Heart left ventricle (tissue), 13 donors: ENCODE measurements around the gene GATA2.

Experiments used
- POLR2A ChIP-seq, 2 donors: fragments of 450-650 bp; IDR thresholded peaks; one replicate each; pipeline ENCODE4 v1.6.1; 2017; ENCODE audit warnings: antibody characterized with exemption in 2 of 2, mild to moderate bottlenecking in 2 of 2, moderate library complexity in 2 of 2
- TF ChIP-seq, protein P1 (sequence below), 12 donors: fragments of 200-600 bp; sonication (generic) in 4 of 12; IDR thresholded peaks; one replicate each; pipeline versions ENCODE4 v1.5.0 to v1.8.0; 2018 to 2022; ENCODE audit warnings: antibody characterized with exemption in 12 of 12, mild to moderate bottlenecking in 5 of 12
- donor health status: ischemic (EF 13 %, LVEDD 7.1; RV severe dilation, severe dysfunction).
- donor health status: DM: no; HTN: yes; CAD: no.
- donor health status: DM: no; HTN: no; CAD: no.
- donor health status: ischemic (EF 25% LVEDD 6.9; RV normal size, moderate dysfunction).
- donor health status: ischemic (EF 25% LVEDD 5.7; RV mildly dilated, moderate dysfunction).
- donor health status: ischemic (EF 35%, LVEDD 5.7; RV mildly dilated, moderate dysfunction).
- donor health status: nonischemic (EF 11% LVEDD 7.7; RV severe dilation, severe dysfunction).
- donor health status: DM: yes; HTN: yes; CAD: no.
- donor health status: PGD.
- donor health status: ischemic (EF 29% LVEDD 5.4; RV normal size, mild dysfunction).
- donor health status: nonischemic (EF 23%, LVEDD 6.1; RV moderate dilation, normal function).

GRCh38 chr3:128490650-128490914, 2.4 kb downstream of the GATA2 start:
- TF ChIP-seq, protein P1, sequence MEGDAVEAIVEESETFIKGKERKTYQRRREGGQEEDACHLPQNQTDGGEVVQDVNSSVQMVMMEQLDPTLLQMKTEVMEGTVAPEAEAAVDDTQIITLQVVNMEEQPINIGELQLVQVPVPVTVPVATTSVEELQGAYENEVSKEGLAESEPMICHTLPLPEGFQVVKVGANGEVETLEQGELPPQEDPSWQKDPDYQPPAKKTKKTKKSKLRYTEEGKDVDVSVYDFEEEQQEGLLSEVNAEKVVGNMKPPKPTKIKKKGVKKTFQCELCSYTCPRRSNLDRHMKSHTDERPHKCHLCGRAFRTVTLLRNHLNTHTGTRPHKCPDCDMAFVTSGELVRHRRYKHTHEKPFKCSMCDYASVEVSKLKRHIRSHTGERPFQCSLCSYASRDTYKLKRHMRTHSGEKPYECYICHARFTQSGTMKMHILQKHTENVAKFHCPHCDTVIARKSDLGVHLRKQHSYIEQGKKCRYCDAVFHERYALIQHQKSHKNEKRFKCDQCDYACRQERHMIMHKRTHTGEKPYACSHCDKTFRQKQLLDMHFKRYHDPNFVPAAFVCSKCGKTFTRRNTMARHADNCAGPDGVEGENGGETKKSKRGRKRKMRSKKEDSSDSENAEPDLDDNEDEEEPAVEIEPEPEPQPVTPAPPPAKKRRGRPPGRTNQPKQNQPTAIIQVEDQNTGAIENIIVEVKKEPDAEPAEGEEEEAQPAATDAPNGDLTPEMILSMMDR (IDR thresholded peaks at IDR 0.05), result no peak
- no peak for TF ChIP-seq POLR2A (IDR thresholded peaks at IDR 0.05)
